SK-N-SH (cell line): ENCODE results near the gene GALM. TPM values are rescaled to one million over a fixed set of nuclear protein-coding genes. Genes with fewer than 3 reads are reported as not detected.

Experiments used
- CTCF ChIA-PET: fragments of 300-600, 350-600 bp; formaldehyde crosslinking; extraction: SDS; loops from one replicate; lab custom pipeline; 2021; lab: Yijun Ruan, JAX
- POLR2A ChIA-PET: fragments of 350-600 bp; sonication (Branson Sonifier 250); formaldehyde crosslinking; extraction: SDS; loops from one replicate; lab custom pipeline; 2020; ENCODE audit warnings: antibody characterized with exemption, inconsistent platforms; lab: Yijun Ruan, JAX
- DNase-seq: peaks from one replicate; pipeline ENCODE4 v3.0.0; 2012
- H2AFZ ChIP-seq: fragments of 200-600 bp; sonication (generic); 2 replicates; pipeline ENCODE4 v1.8.1; 2016; ENCODE audit warnings: antibody characterized with exemption, mild to moderate bottlenecking, low read depth
- H3F3A ChIP-seq: fragments of 200-600 bp; sonication (generic); replicated peaks from 2 replicates; pipeline ENCODE3; 2016; ENCODE audit warnings: antibody characterized with exemption, mild to moderate bottlenecking; ENCODE audit not compliant: insufficient read depth
- H3K27ac ChIP-seq, 2 experiments: fragments of 200-500 bp in 1 of 2; fragments of 200-600 bp in 1 of 2; sonication (Bioruptor generic) in 1 of 2; sonication (generic), shearing (Covaris generic) in 1 of 2; 2 replicates each; pipeline versions ENCODE4 v1.5.1 to v1.6.1; 2014 to 2016; ENCODE audit warnings: low read depth in 2 of 2, inconsistent platforms in 1 of 2, low read length in 1 of 2, mild to moderate bottlenecking in 1 of 2, mixed read lengths in 1 of 2
- H3K27me3 ChIP-seq: fragments of 200-600 bp; sonication (generic), shearing (Covaris generic); 2 replicates; pipeline ENCODE4 v1.6.1; 2016; ENCODE audit warnings: mixed run types; ENCODE audit not compliant: insufficient read depth
- H3K36me3 ChIP-seq, 2 experiments: fragments of 200-500 bp in 1 of 2; fragments of 200-600 bp in 1 of 2; sonication (Bioruptor generic) in 1 of 2; sonication (generic) in 1 of 2; replicated peaks in 1 of 2; 2 replicates each; pipeline versions ENCODE3 to v1.5.1; 2014 to 2016; ENCODE audit warnings: low read length in 1 of 2, mild to moderate bottlenecking in 1 of 2; ENCODE audit not compliant: insufficient read depth in 2 of 2, control insufficient read depth in 1 of 2
- H3K4me1 ChIP-seq, 2 experiments: fragments of 200-500 bp in 1 of 2; fragments of 200-600 bp in 1 of 2; sonication (Bioruptor generic) in 1 of 2; sonication (generic), shearing (Covaris generic) in 1 of 2; 2 replicates each; pipeline versions ENCODE4 v1.5.1 to v1.6.1; 2014 to 2016; ENCODE audit warnings: low read depth in 1 of 2, low read length in 1 of 2, mixed run types in 1 of 2; ENCODE audit not compliant: insufficient read depth in 2 of 2, control insufficient read depth in 1 of 2
- H3K4me2 ChIP-seq: fragments of 200-600 bp; sonication (generic), shearing (Covaris generic); 2 replicates; pipeline ENCODE4 v1.6.1; 2017; ENCODE audit warnings: mixed run types
- H3K4me3 ChIP-seq, 2 experiments: fragments of 200-500 bp in 1 of 2; fragments of 200-600 bp in 1 of 2; sonication (Bioruptor generic) in 1 of 2; sonication (generic), shearing (Covaris generic) in 1 of 2; 2 replicates each; pipeline versions ENCODE4 v1.5.1 to v1.8.1; 2014 to 2016; ENCODE audit warnings: low read depth in 2 of 2, inconsistent platforms in 1 of 2, low read length in 1 of 2, mild to moderate bottlenecking in 1 of 2, mixed read lengths in 1 of 2, moderate library complexity in 1 of 2
- H3K79me2 ChIP-seq: fragments of 200-600 bp; sonication (generic); 2 replicates; pipeline ENCODE4 v1.8.1; 2017; ENCODE audit warnings: mild to moderate bottlenecking; ENCODE audit not compliant: insufficient read depth
- H3K9ac ChIP-seq: fragments of 200-600 bp; sonication (generic); 2 replicates; pipeline ENCODE4 v1.6.1; 2017; ENCODE audit warnings: mixed run types
- H3K9me2 ChIP-seq: fragments of 200-600 bp; sonication (generic); 2 replicates; pipeline ENCODE4 v1.6.1; 2017; ENCODE audit warnings: mixed run types
- H3K9me3 ChIP-seq: fragments of 200-600 bp; sonication (generic); 2 replicates; pipeline ENCODE4 v1.6.1; 2017; ENCODE audit warnings: mixed run types, mild to moderate bottlenecking, moderate library complexity
- H4K20me1 ChIP-seq: fragments of 200-600 bp; sonication (generic); 2 replicates; pipeline ENCODE4 v1.6.1; 2017; ENCODE audit warnings: mild to moderate bottlenecking, mixed run types; ENCODE audit not compliant: insufficient read depth
- EP300 ChIP-seq, 2 experiments: IDR thresholded peaks; 2 replicates each; pipeline versions ENCODE4 v1.4.0 to v1.6.1; 2012; ENCODE audit warnings: borderline replicate concordance in 1 of 2, low read depth in 1 of 2, low read length in 1 of 2
- EZH2phosphoT487 ChIP-seq: fragments of 200-600 bp; sonication (generic); IDR thresholded peaks from 2 replicates; pipeline ENCODE4 v1.6.1; 2017; ENCODE audit warnings: low read depth, mixed run types, mild to moderate bottlenecking, antibody characterized with exemption, moderate library complexity, borderline replicate concordance
- FOXJ3 ChIP-seq: sonication (generic); formaldehyde crosslinking; IDR thresholded peaks from 2 replicates; pipeline ENCODE4 v1.5.1; 2020; ENCODE audit warnings: mild to moderate bottlenecking, missing genetic modification reagents
- FOXM1 ChIP-seq: IDR thresholded peaks from 2 replicates; pipeline ENCODE4 v1.4.0; 2012; ENCODE audit warnings: low read depth, mild to moderate bottlenecking
- IRF3 ChIP-seq: fragments of 150-350 bp; IDR thresholded peaks from 2 replicates; pipeline ENCODE4 v1.6.1; 2016; ENCODE audit warnings: mild to moderate bottlenecking, low read depth, low read length
- MEF2A ChIP-seq: IDR thresholded peaks from 2 replicates; pipeline ENCODE4 v1.4.0; 2012; ENCODE audit warnings: low read depth, borderline replicate concordance
- MXI1 ChIP-seq: IDR thresholded peaks from 2 replicates; pipeline ENCODE4 v1.6.1; 2012; ENCODE audit warnings: mild to moderate bottlenecking, low read depth, low read length, improper control_type of control experiment
- NFIC ChIP-seq: IDR thresholded peaks from 2 replicates; pipeline ENCODE4 v1.4.0; 2012; ENCODE audit warnings: borderline replicate concordance
- NRF1 ChIP-seq: IDR thresholded peaks from 2 replicates; pipeline ENCODE4 v1.6.1; 2012; ENCODE audit warnings: low read depth, mild to moderate bottlenecking, low read length
- REST ChIP-seq: IDR thresholded peaks from 2 replicates; pipeline ENCODE4 v1.6.1; 2012; ENCODE audit warnings: mild to moderate bottlenecking, low read depth, low read length, moderate library complexity
- RFX5 ChIP-seq: IDR thresholded peaks from 2 replicates; pipeline ENCODE4 v1.6.1; 2012; ENCODE audit warnings: mild to moderate bottlenecking, improper control_type of control experiment, low read length
- TAF1 ChIP-seq: IDR thresholded peaks from 2 replicates; pipeline ENCODE4 v1.6.1; 2012; ENCODE audit warnings: low read depth, mild to moderate bottlenecking, low read length, moderate library complexity, borderline replicate concordance
- TCF12 ChIP-seq: IDR thresholded peaks from 2 replicates; pipeline ENCODE4 v1.4.0; 2012
- TEAD4 ChIP-seq: IDR thresholded peaks from 2 replicates; pipeline ENCODE4 v1.4.0; 2012; ENCODE audit warnings: mild to moderate bottlenecking, borderline replicate concordance; ENCODE audit not compliant: insufficient read depth
- ZBTB33 ChIP-seq: IDR thresholded peaks from 2 replicates; pipeline ENCODE4 v1.4.0; 2012; ENCODE audit warnings: low read depth, borderline replicate concordance
- WGBS: methylation state at CpG from one replicate; pipeline ENCODE4 v1.1.6; 2017; ENCODE audit warnings: low lambda C conversion rate; 5-methylcytosine and 5-hydroxymethylcytosine counted together
- polyA plus RNA-seq, 3 experiments: library from polyadenylated mRNA; depleted of rRNA; stranded (reverse); fragments of >200 nt; gene quantifications; 2 replicates each; pipeline ENCODE4 v1.2.3, GENCODE V29; 2012

GALM gene
- polyA plus RNA-seq, 1 of the 3 experiments (the other 2 are of a cell fraction), result 17.9 TPM

GRCh38 chr2:38653715-38654527 is 12.0 kb upstream of the GALM start:
- no peaks in the 10 kb centered on the region for H3K4me1 ChIP-seq
- no peak overlapping the region for H2AFZ ChIP-seq
- no peaks in the 10 kb centered on the region for H3K27me3 ChIP-seq
- no peak overlapping the region for H3K4me2 ChIP-seq
- no peak for TF ChIP-seq NRF1
- no peak for TF ChIP-seq MEF2A
- no peak for TF ChIP-seq TAF1
- TF ChIP-seq IRF3, result no peak
- H3K27ac ChIP-seq, result no peak overlapping the region
- no peak overlapping the region for H3K4me3 ChIP-seq
- CTCF ChIA-PET, result interaction anchor here (0.6 to 1.9 kb wide), 4 partner anchors 17 to 367 kb away, joined by 3 to 5 read pairs (median 4); no protein-coding TSS in a partner anchor
- no peaks in the 10 kb centered on the region for H4K20me1 ChIP-seq
- H3K9me2 ChIP-seq, result no peaks in the 10 kb centered on the region
- WGBS, result 91% methylated on average over 9 of the region's 10 CpGs
- H3K36me3 ChIP-seq, result no peaks in the 10 kb centered on the region
- H3K9me3 ChIP-seq, result no peaks in the 10 kb centered on the region
- H3K79me2 ChIP-seq, result no peaks in the 10 kb centered on the region
- H3F3A ChIP-seq, result no peaks in the 10 kb centered on the region
- H3K9ac ChIP-seq, result no peak overlapping the region
- DNase-seq, result no peak
- POLR2A ChIA-PET, result no interaction called here

- Histone ChIP-seq H3K9me3 (no peaks in the 10 kb centered on the region), H3K36me3 (no peaks in the 10 kb centered on the region), H3K79me2 (no peaks in the 10 kb centered on the region), H3K4me2 (no peak overlapping the region), H3K4me3 (no peak overlapping the region), H3K4me1 (no peaks in the 10 kb centered on the region), H3K9me2 (no peaks in the 10 kb centered on the region), H2AFZ (no peak overlapping the region), H3F3A (no peaks in the 10 kb centered on the region), H3K27ac (no peak overlapping the region), H3K9ac (no peak overlapping the region), H3K27me3 (no peaks in the 10 kb centered on the region), H4K20me1 (no peaks in the 10 kb centered on the region)
- ChIA-PET CTCF (interaction anchor here (1.0 to 1.4 kb wide), 2 partner anchors 51 to 73 kb away, joined by 3 to 6 read pairs; no protein-coding TSS in a partner anchor), POLR2A (no interaction called here)
- 80% methylated on average over 13 of the region's 13 CpGs for WGBS
- no peak for DNase-seq
- TF ChIP-seq FOXM1 (no peak), RFX5 (no peak), ZBTB33 (no peak), FOXJ3 (CRISPR knock-in tag) (no peak), TAF1 (no peak), TCF12 (no peak), EZH2phosphoT487 (no peak), MEF2A (no peak), TEAD4 (no peak), NFIC (no peak), REST (no peak), EP300 (IDR thresholded peaks at IDR 0.05; ENCODE audit: borderline replicate concordance in 1 of 2, low read depth in 1 of 2, low read length in 1 of 2) (no peak), NRF1 (no peak), IRF3 (no peak), MXI1 (no peak)
These were observed 11.2 kb upstream of the GALM start for GRCh38 chr2:38654528-38655381.
